HFFc6 (cell line): ENCODE results near the gene PAXX. TPM values are rescaled to one million over a fixed set of nuclear protein-coding genes. Genes with fewer than 3 reads are reported as not detected.
A peak's percentile ranks its signal among the peaks of the same experiment; 100 is the strongest.
"Not testable (repeated sequence)": the region's sequence is repeated elsewhere in the genome, so short reads cannot be mapped to it uniquely, and the experiment has no call there.

Experiments used
- DNase-seq: peaks from one replicate; pipeline ENCODE4 v3.0.0-alpha.2; 2018
- H3K27ac Mint-ChIP-seq: 2 replicates; pipeline ENCODE4 v1.8.0; 2020; ENCODE audit warnings: mild to moderate bottlenecking, mixed read lengths
- H3K27me3 Mint-ChIP-seq: 2 replicates; pipeline ENCODE4 v1.8.0; 2021; ENCODE audit warnings: mild to moderate bottlenecking, moderate library complexity, mixed read lengths; ENCODE audit not compliant: insufficient read depth
- H3K36me3 Mint-ChIP-seq: 2 replicates; pipeline ENCODE4 v1.8.0; 2021; ENCODE audit warnings: low read depth, mixed read lengths
- H3K4me1 Mint-ChIP-seq: 2 replicates; pipeline ENCODE4 v1.8.0; 2020; ENCODE audit warnings: low read depth, mixed read lengths
- H3K4me3 Mint-ChIP-seq: 2 replicates; pipeline ENCODE4 v1.8.0; 2020; ENCODE audit warnings: mild to moderate bottlenecking, moderate library complexity, mixed read lengths
- H3K9me3 Mint-ChIP-seq: 2 replicates; pipeline ENCODE4 v1.8.0; 2020; ENCODE audit warnings: mild to moderate bottlenecking, mixed read lengths
- CTCF ChIP-seq: fragments of 200-600 bp; sonication (generic); IDR thresholded peaks from 2 replicates; pipeline ENCODE4 v1.5.0; 2021; ENCODE audit warnings: antibody characterized with exemption, mild to moderate bottlenecking
- total RNA-seq, 6 experiments: library from RNA; stranded (reverse); fragmentation: NEBNext Ultra II Directional; extraction: Animal tissue kit (Norgen Biotek cat#: 25700); gene quantifications; 2 replicates in 1 of 6; 3 replicates in 5 of 6; pipeline ENCODE4 v1.2.3, GENCODE V29; 2021

Gene PAXX
- total RNA-seq, 6 experiments from 2014 or later, result 26.0 to 42.6 (median 29.0) TPM

- H3K36me3 Mint-ChIP-seq, result no peaks in the 10 kb centered on the region
- H3K4me1 Mint-ChIP-seq, result peaks cover 23% of the 10 kb centered on the region
- no peak for DNase-seq
- no peak overlapping the region for H3K27ac Mint-ChIP-seq
- TF ChIP-seq CTCF, result no peak
- no peaks in the 10 kb centered on the region; the same call in 1 of the 2 replicates for H3K9me3 Mint-ChIP-seq
- no peak overlapping the region for H3K4me3 Mint-ChIP-seq
- no peaks in the 10 kb centered on the region for H3K27me3 Mint-ChIP-seq
Observed at GRCh38 chr9:137001857-137002645, 9.8 kb downstream of the PAXX start.

- H3K9me3 Mint-ChIP-seq, result no peaks in the 10 kb centered on the region; the same call in 1 of the 2 replicates
- no peak overlapping the region for H3K27ac Mint-ChIP-seq
- H3K27me3 Mint-ChIP-seq, result no peaks in the 10 kb centered on the region
- peaks cover 20% of the 10 kb centered on the region for H3K4me1 Mint-ChIP-seq
- no peaks in the 10 kb centered on the region for H3K36me3 Mint-ChIP-seq
- no peak for DNase-seq
- no peak for TF ChIP-seq CTCF
- H3K4me3 Mint-ChIP-seq, result no peak overlapping the region
Observed at GRCh38 chr9:137002646-137003041, 10.4 kb downstream of the PAXX start.

GRCh38 chr9:137004285-137004684 is 12.1 kb downstream of the PAXX start:
- not testable (repeated sequence) for H3K9me3 Mint-ChIP-seq, H3K27ac Mint-ChIP-seq, H3K4me3 Mint-ChIP-seq, H3K36me3 Mint-ChIP-seq, DNase-seq, H3K27me3 Mint-ChIP-seq
- H3K4me1 Mint-ChIP-seq, result peaks cover 11% of the 10 kb centered on the region
- peak; percentile 70 for TF ChIP-seq CTCF

- no peak overlapping the region for H3K4me3 Mint-ChIP-seq
- no peaks in the 10 kb centered on the region for H3K4me1 Mint-ChIP-seq
- no peaks in the 10 kb centered on the region for H3K27me3 Mint-ChIP-seq
- no peak overlapping the region for H3K27ac Mint-ChIP-seq
- no peak for DNase-seq
- H3K9me3 Mint-ChIP-seq, result no peaks in the 10 kb centered on the region; the same call in 1 of the 2 replicates
- no peak for TF ChIP-seq CTCF
- peaks cover 1% of the 10 kb centered on the region; the same call in 1 of the 2 replicates for H3K36me3 Mint-ChIP-seq
Observed at GRCh38 chr9:137006116-137007003, 14.1 kb downstream of the PAXX start.

- no peak for DNase-seq
- Mint-ChIP-seq H3K36me3 (peaks cover 7% of the 10 kb centered on the region; the same call in 1 of the 2 replicates), H3K4me1 (no peaks in the 10 kb centered on the region), H3K27me3 (no peaks in the 10 kb centered on the region), H3K27ac (no peak overlapping the region), H3K9me3 (no peaks in the 10 kb centered on the region; the same call in 1 of the 2 replicates), H3K4me3 (no peak overlapping the region)
- TF ChIP-seq CTCF, result no peak
Observed at GRCh38 chr9:137007108-137007815, 15.0 kb downstream of the PAXX start.
